Endothelial cell (in vitro differentiated cells): ENCODE measurements around the gene MAML2. TPM values are rescaled to one million over a fixed set of nuclear protein-coding genes. Genes with fewer than 3 reads are reported as not detected.
A peak's percentile ranks its signal among the peaks of the same experiment; 100 is the strongest.

Experiments
- DNase-seq: peaks from one replicate; pipeline ENCODE4 v3.0.0; 2021; ENCODE audit warnings: low spot score
- H3K27ac Mint-ChIP-seq: one replicate; pipeline ENCODE4 v1.8.0; 2021; ENCODE audit warnings: mixed read lengths, inconsistent platforms; ENCODE audit not compliant: unreplicated experiment
- H3K27me3 Mint-ChIP-seq: one replicate; pipeline ENCODE4 v1.8.0; 2021; ENCODE audit warnings: mild to moderate bottlenecking, moderate library complexity, mixed read lengths, inconsistent platforms; ENCODE audit not compliant: unreplicated experiment
- H3K36me3 Mint-ChIP-seq: one replicate; pipeline ENCODE4 v1.8.0; 2021; ENCODE audit warnings: mild to moderate bottlenecking, low read depth, mixed read lengths, inconsistent platforms; ENCODE audit not compliant: unreplicated experiment
- H3K4me1 Mint-ChIP-seq: one replicate; pipeline ENCODE4 v1.8.0; 2021; ENCODE audit warnings: mild to moderate bottlenecking, mixed read lengths, inconsistent platforms; ENCODE audit not compliant: unreplicated experiment
- H3K4me3 Mint-ChIP-seq: one replicate; pipeline ENCODE4 v1.8.0; 2021; ENCODE audit warnings: mild to moderate bottlenecking, mixed read lengths, inconsistent platforms; ENCODE audit not compliant: unreplicated experiment
- H3K9me3 Mint-ChIP-seq: one replicate; pipeline ENCODE4 v1.8.0; 2021; ENCODE audit warnings: mixed read lengths, inconsistent platforms; ENCODE audit not compliant: unreplicated experiment
- CTCF ChIP-seq: fragments of 200-600 bp; sonication (generic); IDR thresholded peaks from one replicate; pipeline ENCODE4 v1.5.0; 2021; ENCODE audit warnings: antibody characterized with exemption; ENCODE audit not compliant: unreplicated experiment
- total RNA-seq: library from RNA; stranded (reverse); fragmentation: NEBNext Ultra II Directional; extraction: Animal tissue kit (Norgen Biotek cat#: 25700); gene quantifications from one replicate; pipeline ENCODE4 v1.2.1, GENCODE V29; 2021; ENCODE audit not compliant: unreplicated experiment

Gene MAML2
- total RNA-seq, 1 donor from 2014 or later: 6.2 TPM

DNA sequence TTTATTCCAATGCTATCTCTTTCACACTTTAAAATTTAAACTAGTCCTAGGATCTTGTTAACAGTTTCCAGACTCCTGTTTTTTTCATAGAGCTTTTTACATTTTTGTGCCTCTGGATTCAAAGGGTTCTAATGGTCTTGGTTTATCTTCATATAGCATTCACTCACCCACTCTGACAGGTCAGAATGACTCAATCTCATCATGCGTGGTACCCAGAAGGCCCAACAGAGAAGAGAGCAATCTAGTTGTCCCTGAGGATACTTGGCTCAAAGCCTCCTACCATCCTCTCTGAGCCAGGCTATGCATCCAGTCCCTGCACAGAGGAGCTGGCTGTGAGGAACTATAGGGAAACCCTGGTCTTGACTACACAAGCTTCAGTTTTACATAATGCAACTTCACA, 27.5 kb downstream of the MAML2 start:
- Mint-ChIP-seq H3K27me3 (no peaks in the 10 kb centered on the region), H3K36me3 (no peaks in the 10 kb centered on the region), H3K4me1 (peaks cover 32% of the 10 kb centered on the region), H3K27ac (no peak overlapping the region), H3K9me3 (no peaks in the 10 kb centered on the region), H3K4me3 (no peak overlapping the region)
- DNase-seq: no peak
- no peak for TF ChIP-seq CTCF

- Mint-ChIP-seq H3K27me3 (no peaks in the 10 kb centered on the region), H3K9me3 (no peaks in the 10 kb centered on the region), H3K4me1 (peaks cover 32% of the 10 kb centered on the region), H3K36me3 (no peaks in the 10 kb centered on the region), H3K27ac (peak overlapping the region; percentile 54), H3K4me3 (no peak overlapping the region)
- no peak for TF ChIP-seq CTCF
- DNase-seq: no peak
Measured at GRCh38 chr11:96314326-96315020, 28.5 kb downstream of the MAML2 start.

GRCh38 chr11:96313163-96313562, 29.8 kb downstream of the MAML2 start:
- DNase-seq: no peak
- Mint-ChIP-seq H3K27ac (no peak overlapping the region), H3K27me3 (no peaks in the 10 kb centered on the region), H3K36me3 (no peaks in the 10 kb centered on the region), H3K4me3 (no peak overlapping the region), H3K9me3 (no peaks in the 10 kb centered on the region), H3K4me1 (peaks cover 33% of the 10 kb centered on the region)
- TF ChIP-seq CTCF: no peak

DNA sequence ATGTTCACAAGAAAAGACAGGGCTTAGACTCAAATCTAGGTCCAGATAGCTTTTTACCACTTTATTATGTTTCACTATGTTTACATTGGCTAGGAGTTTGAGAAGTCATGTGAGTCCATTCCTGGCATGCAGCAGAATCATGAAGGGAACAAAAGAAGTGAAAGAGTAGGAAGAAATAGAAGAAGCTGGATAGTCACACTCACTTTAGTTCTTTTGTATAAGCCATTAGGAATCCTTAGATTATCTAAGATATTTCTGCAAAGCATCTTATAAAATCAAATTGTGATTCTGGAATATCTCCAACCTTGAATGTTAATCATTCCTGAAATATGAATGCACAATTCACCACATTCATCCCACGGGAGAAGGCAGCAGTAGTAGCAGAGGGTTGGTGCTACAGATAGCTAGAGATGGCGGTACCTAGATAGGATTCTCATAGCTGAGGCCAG, 31.9 kb downstream of the MAML2 start:
- no peaks in the 10 kb centered on the region for H3K36me3 Mint-ChIP-seq
- H3K9me3 Mint-ChIP-seq: no peaks in the 10 kb centered on the region
- peaks cover 41% of the 10 kb centered on the region for H3K4me1 Mint-ChIP-seq

More for the DNA sequence above, 31.9 kb downstream of the MAML2 start:
- Mint-ChIP-seq H3K4me3 (no peak overlapping the region), H3K27ac (no peak overlapping the region), H3K27me3 (peaks cover 3% of the 10 kb centered on the region)
- no peak for TF ChIP-seq CTCF
- no peak for DNase-seq
